ENCODE data around the gene NLGN1. TPM values are rescaled to one million over a fixed set of nuclear protein-coding genes. Genes with fewer than 3 reads are reported as not detected.

The NLGN1 gene
- total and polyA plus RNA-seq, 9 of the 15 experiments (the other 6 are each of a cell fraction or from before 2014, with no cell fraction given), result under 0.01 to 0.01 TPM; not detected in 7

DNA sequence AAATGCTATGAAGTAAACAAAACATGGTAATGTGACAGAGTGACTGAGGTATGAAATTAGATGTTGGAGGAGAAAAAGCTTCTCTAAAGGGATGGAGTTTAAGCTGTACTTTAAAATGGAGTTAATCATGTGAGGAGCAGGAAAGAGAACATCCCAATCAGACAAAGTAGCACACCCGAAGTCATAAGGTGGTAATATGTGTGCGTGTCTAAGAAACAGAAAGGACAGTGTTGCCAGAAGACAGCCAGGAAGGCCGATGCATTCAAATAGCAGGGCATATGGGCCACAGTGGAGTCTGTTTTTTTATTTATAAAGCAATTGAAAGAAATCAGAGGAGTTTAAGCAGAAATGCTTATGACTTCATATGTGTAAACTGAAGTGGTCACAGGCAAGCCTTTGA is 376.3 kb downstream of the NLGN1 start:
- BruUV-seq (replicated peaks), result no TSS peak
- H3K27ac ChIP-seq (ENCODE audit: extremely low read depth, low read depth, low read length), result no peak overlapping the region
- H3K4me2 ChIP-seq (ENCODE audit: insufficient read depth, low read length), result no peak overlapping the region
- no peaks in the 10 kb centered on the region for H3K27me3 ChIP-seq (ENCODE audit: control insufficient read depth in 2 of 2, insufficient read depth in 2 of 2, low read length in 2 of 2)
- DNase-seq (ENCODE audit: extremely low read depth in 1 of 4, low spot score in 3 of 4) (no peak), FAIRE-seq (no peak), ATAC-seq (no peak)
- intact Hi-C loops (cut with micrococcal nuclease) (no loop called here), in situ Hi-C loops (cut with MboI) (no loop called here)
- H3K9me3 ChIP-seq (replicated peaks; ENCODE audit: control insufficient read depth, insufficient read depth, low read depth, low read length), result no peaks in the 10 kb centered on the region; the same call in 1 of the 2 replicates
- ChIA-PET CTCF (ENCODE audit: low intra/inter-chr PET ratio) (no interaction called here), POLR2A (no interaction called here)
- H3K79me2 ChIP-seq (ENCODE audit: control insufficient read depth, insufficient read depth, low read length), result no peaks in the 10 kb centered on the region
- no peaks in the 10 kb centered on the region for H4K20me1 ChIP-seq (replicated peaks; ENCODE audit: control insufficient read depth, insufficient read depth, low read length)
- no peak overlapping the region for H3K4me3 ChIP-seq
- no peak overlapping the region for H2AFZ ChIP-seq (ENCODE audit: low read depth, low read length)
- H3K4me1 ChIP-seq (replicated peaks in 1 of 2; ENCODE audit: control insufficient read depth in 2 of 2, insufficient read depth in 2 of 2, low read length in 2 of 2), result no peaks in the 10 kb centered on the region
- H3K9ac ChIP-seq (ENCODE audit: insufficient read depth in 1 of 2, low read depth in 2 of 2, low read length in 2 of 2), result no peak overlapping the region
- no peaks in the 10 kb centered on the region for H3K36me3 ChIP-seq (ENCODE audit: control insufficient read depth, insufficient read depth, low read length)
- no peaks in the 10 kb centered on the region for H3K9me1 ChIP-seq (ENCODE audit: control insufficient read depth, insufficient read depth, low read length)
- 2% methylated on average over 3 of the region's 3 CpGs for WGBS (ENCODE audit: insufficient coverage, low coverage, missing lambda C conversion rate)
- TF ChIP-seq ZNF217 (CRISPR knock-in tag; IDR thresholded peaks at IDR 0.05) (no peak), PRMT5 (CRISPR knock-in tag; IDR thresholded peaks at IDR 0.05) (no peak), ZNF146 (CRISPR knock-in tag; IDR thresholded peaks at IDR 0.05; ENCODE audit: unreplicated experiment) (no peak), ZNF175 (CRISPR knock-in tag; IDR thresholded peaks at IDR 0.05; ENCODE audit: low read depth) (no peak), ZNF431 (CRISPR knock-in tag; IDR thresholded peaks at IDR 0.05) (no peak), SIRT6 (IDR thresholded peaks at IDR 0.05; ENCODE audit: low read depth, low read length) (no peak), CHD7 (IDR thresholded peaks at IDR 0.05; ENCODE audit: low read depth, low read length) (no peak), TCF7 (IDR thresholded peaks at IDR 0.05; ENCODE audit: borderline replicate concordance) (no peak), NELFE (IDR thresholded peaks at IDR 0.05; ENCODE audit: insufficient read depth, insufficient read length) (no peak), GTF2F1 (IDR thresholded peaks at IDR 0.05; ENCODE audit: low read depth, low read length) (no peak), BRD4 (IDR thresholded peaks at IDR 0.05) (no peak), SOX6 (IDR thresholded peaks at IDR 0.05) (no peak), TRIM28 (IDR thresholded peaks at IDR 0.05) (no peak)
